ENCODE data around the gene SDCCAG8.

- TF ChIP-seq, protein P1, sequence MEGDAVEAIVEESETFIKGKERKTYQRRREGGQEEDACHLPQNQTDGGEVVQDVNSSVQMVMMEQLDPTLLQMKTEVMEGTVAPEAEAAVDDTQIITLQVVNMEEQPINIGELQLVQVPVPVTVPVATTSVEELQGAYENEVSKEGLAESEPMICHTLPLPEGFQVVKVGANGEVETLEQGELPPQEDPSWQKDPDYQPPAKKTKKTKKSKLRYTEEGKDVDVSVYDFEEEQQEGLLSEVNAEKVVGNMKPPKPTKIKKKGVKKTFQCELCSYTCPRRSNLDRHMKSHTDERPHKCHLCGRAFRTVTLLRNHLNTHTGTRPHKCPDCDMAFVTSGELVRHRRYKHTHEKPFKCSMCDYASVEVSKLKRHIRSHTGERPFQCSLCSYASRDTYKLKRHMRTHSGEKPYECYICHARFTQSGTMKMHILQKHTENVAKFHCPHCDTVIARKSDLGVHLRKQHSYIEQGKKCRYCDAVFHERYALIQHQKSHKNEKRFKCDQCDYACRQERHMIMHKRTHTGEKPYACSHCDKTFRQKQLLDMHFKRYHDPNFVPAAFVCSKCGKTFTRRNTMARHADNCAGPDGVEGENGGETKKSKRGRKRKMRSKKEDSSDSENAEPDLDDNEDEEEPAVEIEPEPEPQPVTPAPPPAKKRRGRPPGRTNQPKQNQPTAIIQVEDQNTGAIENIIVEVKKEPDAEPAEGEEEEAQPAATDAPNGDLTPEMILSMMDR (IDR thresholded peaks at IDR 0.05), result no peak
- no peak for TF ChIP-seq POLR2A (IDR thresholded peaks at IDR 0.05)
These were observed 160.7 kb downstream of the SDCCAG8 start for GRCh38 chr1:243416495-243416894.
